Neuronal stem cell (in vitro differentiated cells): ENCODE measurements around the gene PALMD.
A peak's percentile ranks its signal among the peaks of the same experiment; 100 is the strongest.

Experiments
- DNase-seq: peaks from one replicate; pipeline ENCODE4 v3.0.0-alpha.2; 2013; ENCODE audit warnings: low spot score
- H2AFZ ChIP-seq: one replicate; pipeline ENCODE4 v1.6.1; 2013; ENCODE audit warnings: mild to moderate bottlenecking, low read length, inconsistent platforms
- H2AK5ac ChIP-seq: 2 replicates; pipeline ENCODE4 v1.6.1; 2013; ENCODE audit warnings: low read depth, mild to moderate bottlenecking, inconsistent platforms, low read length, moderate library complexity, mixed read lengths
- H2BK120ac ChIP-seq: 2 replicates; pipeline ENCODE4 v1.6.1; 2013; ENCODE audit warnings: low read depth, mild to moderate bottlenecking, inconsistent platforms, low read length, moderate library complexity, mixed read lengths
- H2BK12ac ChIP-seq: one replicate; pipeline ENCODE4 v1.6.1; 2013; ENCODE audit warnings: low read length, inconsistent platforms
- H2BK15ac ChIP-seq: 2 replicates; pipeline ENCODE4 v1.6.1; 2013; ENCODE audit warnings: mild to moderate bottlenecking, low read length, inconsistent platforms, mixed read lengths
- H2BK5ac ChIP-seq: one replicate; pipeline ENCODE4 v1.6.1; 2013; ENCODE audit warnings: inconsistent platforms, mild to moderate bottlenecking, low read length, moderate library complexity
- H3K14ac ChIP-seq: one replicate; pipeline ENCODE4 v1.6.1; 2013; ENCODE audit warnings: low read length, inconsistent platforms
- H3K18ac ChIP-seq: 2 replicates; pipeline ENCODE4 v1.6.1; 2013; ENCODE audit warnings: low read length, inconsistent platforms
- H3K23ac ChIP-seq: 2 replicates; pipeline ENCODE4 v1.6.1; 2013; ENCODE audit warnings: low read depth, mild to moderate bottlenecking, mixed read lengths, low read length, inconsistent platforms; ENCODE audit not compliant: poor library complexity
- H3K27ac ChIP-seq: replicated peaks from 3 replicates; pipeline ENCODE4 v1.5.1; 2013; ENCODE audit warnings: low read length, inconsistent platforms
- H3K27me3 ChIP-seq, 3 experiments: 2 replicates each; pipeline ENCODE4 v1.6.1; 2013; ENCODE audit warnings: low read length in 3 of 3, mild to moderate bottlenecking in 2 of 3, inconsistent platforms in 1 of 3, low read depth in 1 of 3, mixed read lengths in 1 of 3, moderate library complexity in 1 of 3; ENCODE audit not compliant: control insufficient read depth in 3 of 3, insufficient read depth in 3 of 3
- H3K36me3 ChIP-seq, 2 donors: replicated peaks in 1 of 2; 2 replicates each; pipeline ENCODE4 v1.6.1; 2013; ENCODE audit warnings: low read length in 2 of 2; ENCODE audit not compliant: control insufficient read depth in 2 of 2, insufficient read depth in 2 of 2
- H3K4ac ChIP-seq: 2 replicates; pipeline ENCODE4 v1.6.1; 2013; ENCODE audit warnings: inconsistent platforms, mild to moderate bottlenecking, low read length, moderate library complexity
- H3K4me1 ChIP-seq, 2 donors: 1 replicate in 1 of 2; 2 replicates in 1 of 2; pipeline ENCODE4 v1.6.1; 2013; ENCODE audit warnings: low read length in 2 of 2, low read depth in 1 of 2; ENCODE audit not compliant: control insufficient read depth in 2 of 2, insufficient read depth in 1 of 2
- H3K4me2 ChIP-seq: one replicate; pipeline ENCODE4 v1.6.1; 2013; ENCODE audit warnings: mild to moderate bottlenecking, low read length, inconsistent platforms; ENCODE audit not compliant: insufficient read depth, poor library complexity, severe bottlenecking
- H3K4me3 ChIP-seq, 2 donors: 2 replicates each; pipeline ENCODE4 v1.5.1; 2013; ENCODE audit warnings: low read length in 2 of 2, mild to moderate bottlenecking in 2 of 2, inconsistent platforms in 1 of 2, moderate library complexity in 1 of 2
- H3K79me1 ChIP-seq: one replicate; pipeline ENCODE4 v1.6.1; 2013; ENCODE audit warnings: low read depth, mild to moderate bottlenecking, inconsistent platforms, low read length, moderate library complexity
- H3K9ac ChIP-seq: one replicate; pipeline ENCODE4 v1.6.1; 2013; ENCODE audit warnings: mild to moderate bottlenecking, low read depth, low read length, inconsistent platforms; ENCODE audit not compliant: poor library complexity
- H3K9me3 ChIP-seq, 2 donors: replicated peaks in 1 of 2; 2 replicates each; pipeline versions ENCODE3 to v1.6.1; 2013; ENCODE audit warnings: low read length in 2 of 2, mild to moderate bottlenecking in 2 of 2, inconsistent platforms in 1 of 2, low read depth in 1 of 2, mixed read lengths in 1 of 2, moderate library complexity in 1 of 2; ENCODE audit not compliant: control insufficient read depth in 2 of 2, insufficient read depth in 1 of 2
- H4K8ac ChIP-seq: one replicate; pipeline ENCODE4 v1.6.1; 2013; ENCODE audit warnings: low read depth, mild to moderate bottlenecking, inconsistent platforms, low read length, moderate library complexity
- H4K91ac ChIP-seq: one replicate; pipeline ENCODE4 v1.6.1; 2013; ENCODE audit warnings: low read length, low read depth, mild to moderate bottlenecking, inconsistent platforms; ENCODE audit not compliant: poor library complexity
- WGBS, 2 donors: extraction: QIAGEN DNeasy Blood & Tissue Kit; methylation state at CpG; one replicate each; pipeline ENCODE4 v1.1.7; 2013; ENCODE audit warnings: missing lambda C conversion rate in 2 of 2, mixed read lengths in 1 of 2; ENCODE audit not compliant: insufficient read length in 2 of 2, insufficient replicate concordance in 1 of 2; ENCODE audit errors: extremely low coverage in 2 of 2; 5-methylcytosine and 5-hydroxymethylcytosine counted together

The PALMD gene

DNA sequence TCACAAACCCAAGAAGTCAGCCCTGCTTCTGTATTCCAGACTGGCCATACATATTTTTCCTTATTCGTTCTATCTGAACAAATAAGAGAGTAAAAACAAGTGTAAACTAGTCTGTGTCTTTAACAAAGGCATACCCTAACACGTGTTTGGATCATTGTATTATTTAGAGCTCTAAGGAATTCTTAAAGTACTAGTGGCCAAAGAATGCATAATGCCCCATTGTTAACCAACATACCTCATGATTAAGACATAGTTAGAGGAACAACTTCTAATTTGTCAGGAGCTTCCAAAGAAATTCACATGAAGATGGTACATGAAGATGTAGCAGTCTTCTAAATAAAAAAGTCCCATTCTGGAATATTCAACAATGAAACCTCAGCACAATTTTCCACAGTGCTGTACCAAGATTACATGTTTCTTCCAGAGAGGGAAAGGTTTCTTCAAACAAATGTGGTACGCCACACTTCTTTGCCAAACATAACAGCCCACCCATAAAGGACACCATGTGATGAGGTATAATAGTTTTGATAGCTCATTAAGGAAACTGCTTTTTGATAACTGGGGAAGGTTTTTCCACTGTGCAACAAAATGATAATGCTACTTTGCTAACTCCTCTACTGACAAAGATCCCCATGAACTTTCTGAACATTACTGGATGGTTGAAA is 5.0 kb downstream of the PALMD start:
- no peak overlapping the region for H3K4ac ChIP-seq
- no peaks in the 10 kb centered on the region for H3K79me1 ChIP-seq
- no CpG with 5 or more reads among the region's 3 CpGs for WGBS, 2 donors
- no peak for DNase-seq
- no peak overlapping the region for H3K4me3 ChIP-seq
- no peak overlapping the region for H2AK5ac ChIP-seq
- H2BK120ac ChIP-seq: no peak overlapping the region
- H2BK5ac ChIP-seq: no peak overlapping the region
- H3K27ac ChIP-seq: no peak overlapping the region
- peaks cover 8 to 16% of the 10 kb centered on the region in 2 donors for H3K4me1 ChIP-seq
- no peak overlapping the region for H2BK15ac ChIP-seq
- no peak overlapping the region for H3K14ac ChIP-seq
- H2AFZ ChIP-seq: no peak overlapping the region
- no peak overlapping the region for H3K23ac ChIP-seq
- H4K8ac ChIP-seq: no peak overlapping the region
- no peak overlapping the region for H3K9ac ChIP-seq
- no peak overlapping the region for H4K91ac ChIP-seq
- no peaks in the 10 kb centered on the region for H3K36me3 ChIP-seq
- no peak overlapping the region for H3K4me2 ChIP-seq
- no peaks in the 10 kb centered on the region for H3K9me3 ChIP-seq
- no peak overlapping the region for H2BK12ac ChIP-seq
- no peak overlapping the region for H3K18ac ChIP-seq
- no peaks in the 10 kb centered on the region for H3K27me3 ChIP-seq

GRCh38 chr1:99652881-99653281 is 7.0 kb downstream of the PALMD start:
- Histone ChIP-seq H3K9ac (no peak overlapping the region), H3K36me3 (no peaks in the 10 kb centered on the region), H2AK5ac (no peak overlapping the region), H3K4me3 (no peak overlapping the region), H3K4me2 (peak overlapping the region; percentile 28), H3K4me1 (peaks cover 4 to 6% of the 10 kb centered on the region in 2 donors), H3K27me3 (no peaks in the 10 kb centered on the region), H2BK12ac (no peak overlapping the region), H4K91ac (no peak overlapping the region), H3K79me1 (no peaks in the 10 kb centered on the region), H3K27ac (peak overlapping the region; percentile 72), H3K18ac (no peak overlapping the region), H3K23ac (no peak overlapping the region), H2AFZ (no peak overlapping the region), H3K14ac (no peak overlapping the region), H2BK5ac (no peak overlapping the region), H4K8ac (no peak overlapping the region), H3K4ac (no peak overlapping the region), H2BK15ac (no peak overlapping the region), H3K9me3 (no peaks in the 10 kb centered on the region), H2BK120ac (no peak overlapping the region)
- peak; percentile 66 for DNase-seq
- no CpG with 5 or more reads among the region's 2 CpGs for WGBS, 2 donors

- Histone ChIP-seq H3K23ac (no peak overlapping the region), H3K9me3 (no peaks in the 10 kb centered on the region), H3K27me3 (no peaks in the 10 kb centered on the region), H3K18ac (no peak overlapping the region), H3K4me3 (no peak overlapping the region), H2AK5ac (no peak overlapping the region), H4K8ac (no peak overlapping the region), H2BK5ac (no peak overlapping the region), H3K36me3 (no peaks in the 10 kb centered on the region), H2AFZ (no peak overlapping the region), H2BK120ac (no peak overlapping the region), H3K4ac (no peak overlapping the region), H3K27ac (no peak overlapping the region), H3K4me2 (no peak overlapping the region), H3K4me1 (peaks cover 2 to 8% of the 10 kb centered on the region in 2 donors), H2BK15ac (no peak overlapping the region), H2BK12ac (no peak overlapping the region), H4K91ac (no peak overlapping the region), H3K79me1 (no peaks in the 10 kb centered on the region), H3K9ac (no peak overlapping the region), H3K14ac (no peak overlapping the region)
- WGBS, 2 donors: no CpG with 5 or more reads among the region's 3 CpGs
- no peak for DNase-seq
These were observed 9.5 kb downstream of the PALMD start for GRCh38 chr1:99655376-99655775.

DNA sequence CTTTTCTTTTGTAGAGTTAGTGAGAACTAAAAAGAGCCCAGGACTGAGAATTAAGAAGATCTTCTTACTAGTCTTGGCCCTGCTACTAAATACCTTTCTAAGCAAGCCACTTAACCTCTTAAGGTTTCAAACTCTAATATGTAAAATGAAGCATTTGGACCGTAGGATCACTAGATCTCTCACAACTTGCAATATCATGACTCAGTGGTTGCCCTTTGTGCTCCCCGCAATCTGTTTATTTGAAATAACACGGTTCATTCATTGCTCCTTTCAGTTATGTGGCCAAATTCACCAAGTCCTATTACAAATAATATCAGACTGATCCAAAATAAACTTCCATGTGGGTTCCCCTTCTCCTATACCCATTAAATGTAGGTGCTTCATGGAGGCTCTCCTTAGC is 10.8 kb downstream of the PALMD start:
- Histone ChIP-seq H3K4me3 (no peak overlapping the region), H4K8ac (no peak overlapping the region), H3K36me3 (no peaks in the 10 kb centered on the region), H3K4ac (no peak overlapping the region), H3K79me1 (no peaks in the 10 kb centered on the region), H3K4me1 (peaks cover 2 to 8% of the 10 kb centered on the region in 2 donors), H4K91ac (no peak overlapping the region), H3K14ac (no peak overlapping the region), H3K9me3 (no peaks in the 10 kb centered on the region), H3K23ac (no peak overlapping the region), H2BK12ac (no peak overlapping the region), H3K9ac (no peak overlapping the region), H2BK120ac (no peak overlapping the region), H2AK5ac (no peak overlapping the region), H2BK15ac (no peak overlapping the region), H3K27me3 (no peaks in the 10 kb centered on the region), H3K4me2 (no peak overlapping the region), H2AFZ (no peak overlapping the region), H3K27ac (no peak overlapping the region), H3K18ac (no peak overlapping the region), H2BK5ac (no peak overlapping the region)
- no peak for DNase-seq
- WGBS, 2 donors: no CpG with 5 or more reads among the region's 3 CpGs
